ENCODE results near the gene SERPINB1.
"Not testable (repeated sequence)": the region's sequence is repeated elsewhere in the genome, so short reads cannot be mapped to it uniquely, and the experiment has no call there.

GRCh38 chr6:2880156-2880555, 38.5 kb upstream of the SERPINB1 start:
- not testable (repeated sequence) for TF ChIP-seq EZH2 (IDR thresholded peaks at IDR 0.05); POLR2AphosphoS5 (IDR thresholded peaks at IDR 0.05; ENCODE audit: borderline replicate concordance, low read depth, low read length)
